DOHH2 (cell line): ENCODE results near the gene PRELID2.

ENCODE experiments used
- H3F3A ChIP-seq: fragments of 200-600 bp; sonication (generic), shearing (Covaris generic); 2 replicates; pipeline ENCODE4 v1.6.0; 2016; ENCODE audit warnings: antibody characterized with exemption, mild to moderate bottlenecking; ENCODE audit not compliant: control insufficient read depth, insufficient read depth
- H3K27ac ChIP-seq: fragments of 200-600 bp; sonication (generic); 2 replicates; pipeline ENCODE4 v1.5.1; 2014; ENCODE audit warnings: low read depth, mild to moderate bottlenecking, low read length, moderate library complexity
- H3K27me3 ChIP-seq: fragments of 200-600 bp; sonication (generic); 2 replicates; pipeline ENCODE4 v1.6.1; 2014; ENCODE audit warnings: mild to moderate bottlenecking, low read length, mixed read lengths; ENCODE audit not compliant: control insufficient read depth
- H3K36me3 ChIP-seq: fragments of 200-600 bp; sonication (generic); 2 replicates; pipeline ENCODE4 v1.6.1; 2014; ENCODE audit warnings: mild to moderate bottlenecking, low read length, moderate library complexity, mixed read lengths; ENCODE audit not compliant: control insufficient read depth
- H3K4me1 ChIP-seq: fragments of 200-600 bp; sonication (generic); 2 replicates; pipeline ENCODE4 v1.6.1; 2014; ENCODE audit warnings: mild to moderate bottlenecking, low read length, mixed read lengths; ENCODE audit not compliant: control insufficient read depth
- H3K4me2 ChIP-seq: fragments of 200-600 bp; sonication (generic); 2 replicates; pipeline ENCODE4 v1.6.0; 2014; ENCODE audit warnings: mild to moderate bottlenecking, low read length, moderate library complexity
- H3K4me3 ChIP-seq: fragments of 200-600 bp; sonication (generic); 2 replicates; pipeline ENCODE4 v1.5.1; 2014; ENCODE audit warnings: mild to moderate bottlenecking, low read length, mixed read lengths
- H3K79me2 ChIP-seq: fragments of 200-600 bp; sonication (generic); 2 replicates; pipeline ENCODE4 v1.6.1; 2014; ENCODE audit warnings: mild to moderate bottlenecking, low read length, mixed read lengths; ENCODE audit not compliant: control insufficient read depth
- H3K9me2 ChIP-seq: fragments of 200-600 bp; sonication (generic); replicated peaks from 2 replicates; pipeline ENCODE4 v1.6.1; 2014; ENCODE audit warnings: mild to moderate bottlenecking, low read length, mixed read lengths; ENCODE audit not compliant: control insufficient read depth
- H3K9me3 ChIP-seq: fragments of 200-600 bp; sonication (generic); 2 replicates; pipeline ENCODE4 v1.6.1; 2014; ENCODE audit warnings: antibody characterized with exemption, low read length, mixed read lengths; ENCODE audit not compliant: control insufficient read depth, insufficient read depth
- H4K20me1 ChIP-seq: fragments of 200-600 bp; sonication (generic); 2 replicates; pipeline ENCODE4 v1.6.0; 2014; ENCODE audit warnings: low read depth, mild to moderate bottlenecking, antibody characterized with exemption, low read length, moderate library complexity; ENCODE audit not compliant: control insufficient read depth, insufficient read depth
- EZH2phosphoT487 ChIP-seq: fragments of 200-600 bp; sonication (generic); IDR thresholded peaks from 2 replicates; pipeline ENCODE4 v1.6.1; 2017; ENCODE audit warnings: borderline replicate concordance, mild to moderate bottlenecking, antibody characterized with exemption, low read length, moderate library complexity, mixed read lengths
- TF ChIP-seq, protein P1 (sequence below): fragments of 200-600 bp; sonication (generic); IDR thresholded peaks from one replicate; pipeline ENCODE4 v1.5.1; 2014; ENCODE audit warnings: antibody characterized with exemption, mild to moderate bottlenecking, low read depth, low read length; ENCODE audit not compliant: poor library complexity, severe bottlenecking

Gene PRELID2

DNA sequence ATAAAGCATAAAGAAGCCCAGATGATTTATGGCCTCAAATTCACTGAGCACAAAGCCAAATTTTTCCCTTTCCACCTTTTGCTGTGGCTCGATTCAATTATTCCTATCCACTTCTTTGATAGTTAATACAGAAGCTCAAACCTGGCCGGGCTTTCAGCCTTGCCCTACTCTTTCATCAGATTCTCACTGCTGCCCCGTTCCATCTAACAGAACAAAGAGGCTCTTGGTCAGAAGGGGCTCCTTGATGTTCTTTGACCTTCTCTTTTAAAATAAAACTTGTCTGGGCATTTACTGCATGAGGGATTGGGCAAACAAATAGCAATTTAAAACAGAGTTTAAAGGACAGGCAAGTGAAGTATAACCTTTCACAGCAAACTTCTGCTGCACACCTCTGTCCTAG is 27.9 kb upstream of the PRELID2 start:
- no peak for TF ChIP-seq EZH2phosphoT487
- TF ChIP-seq, protein P1, sequence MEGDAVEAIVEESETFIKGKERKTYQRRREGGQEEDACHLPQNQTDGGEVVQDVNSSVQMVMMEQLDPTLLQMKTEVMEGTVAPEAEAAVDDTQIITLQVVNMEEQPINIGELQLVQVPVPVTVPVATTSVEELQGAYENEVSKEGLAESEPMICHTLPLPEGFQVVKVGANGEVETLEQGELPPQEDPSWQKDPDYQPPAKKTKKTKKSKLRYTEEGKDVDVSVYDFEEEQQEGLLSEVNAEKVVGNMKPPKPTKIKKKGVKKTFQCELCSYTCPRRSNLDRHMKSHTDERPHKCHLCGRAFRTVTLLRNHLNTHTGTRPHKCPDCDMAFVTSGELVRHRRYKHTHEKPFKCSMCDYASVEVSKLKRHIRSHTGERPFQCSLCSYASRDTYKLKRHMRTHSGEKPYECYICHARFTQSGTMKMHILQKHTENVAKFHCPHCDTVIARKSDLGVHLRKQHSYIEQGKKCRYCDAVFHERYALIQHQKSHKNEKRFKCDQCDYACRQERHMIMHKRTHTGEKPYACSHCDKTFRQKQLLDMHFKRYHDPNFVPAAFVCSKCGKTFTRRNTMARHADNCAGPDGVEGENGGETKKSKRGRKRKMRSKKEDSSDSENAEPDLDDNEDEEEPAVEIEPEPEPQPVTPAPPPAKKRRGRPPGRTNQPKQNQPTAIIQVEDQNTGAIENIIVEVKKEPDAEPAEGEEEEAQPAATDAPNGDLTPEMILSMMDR: no peak
- Histone ChIP-seq H3K27me3 (no peaks in the 10 kb centered on the region), H3K27ac (no peak overlapping the region), H4K20me1 (no peaks in the 10 kb centered on the region), H3K9me3 (no peaks in the 10 kb centered on the region), H3K9me2 (no peaks in the 10 kb centered on the region), H3K4me3 (no peak overlapping the region), H3K4me2 (no peak overlapping the region), H3K4me1 (no peaks in the 10 kb centered on the region), H3K79me2 (no peaks in the 10 kb centered on the region), H3K36me3 (no peaks in the 10 kb centered on the region), H3F3A (no peaks in the 10 kb centered on the region)

GRCh38 chr5:145859897-145860296 is 24.8 kb upstream of the PRELID2 start:
- H3K4me1 ChIP-seq: no peaks in the 10 kb centered on the region
- H3K9me2 ChIP-seq: no peaks in the 10 kb centered on the region
- no peaks in the 10 kb centered on the region for H3K9me3 ChIP-seq
- no peak overlapping the region for H3K27ac ChIP-seq
- no peak overlapping the region for H3K4me2 ChIP-seq
- no peaks in the 10 kb centered on the region for H3F3A ChIP-seq
- TF ChIP-seq EZH2phosphoT487: no peak
- TF ChIP-seq, protein P1: no peak
- H3K36me3 ChIP-seq: no peaks in the 10 kb centered on the region
- H3K4me3 ChIP-seq: no peak overlapping the region
- no peaks in the 10 kb centered on the region for H4K20me1 ChIP-seq
- H3K27me3 ChIP-seq: no peaks in the 10 kb centered on the region
- H3K79me2 ChIP-seq: no peaks in the 10 kb centered on the region

DNA sequence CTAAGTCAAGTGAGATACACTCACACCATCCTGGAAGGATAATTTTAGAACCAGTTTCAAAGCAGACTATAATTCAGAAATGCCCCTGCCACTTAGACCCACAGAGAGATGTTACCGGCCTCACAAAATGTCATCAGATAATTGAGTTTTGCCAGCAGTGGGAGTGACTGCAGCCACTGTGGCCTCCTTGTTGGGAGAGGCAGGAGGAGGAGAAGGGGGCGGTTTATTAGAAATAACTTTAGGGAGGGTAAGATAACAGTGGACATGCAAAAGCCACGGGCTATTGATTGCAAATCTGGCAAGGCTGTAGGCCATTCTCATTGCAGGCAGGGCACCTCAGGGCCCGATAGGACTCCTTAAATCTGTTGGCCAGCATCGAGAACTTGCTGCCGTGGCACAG is 24.3 kb upstream of the PRELID2 start:
- no peaks in the 10 kb centered on the region for H3K9me3 ChIP-seq
- H3K4me1 ChIP-seq: no peaks in the 10 kb centered on the region
- no peaks in the 10 kb centered on the region for H4K20me1 ChIP-seq
- H3K27ac ChIP-seq: no peak overlapping the region
- H3K4me2 ChIP-seq: no peak overlapping the region
- no peaks in the 10 kb centered on the region for H3K79me2 ChIP-seq
- H3K27me3 ChIP-seq: 0 out of 2 replicates have a peak, but pooled peaks cover 3% of the 10 kb centered on the region
- H3F3A ChIP-seq: no peaks in the 10 kb centered on the region
- H3K4me3 ChIP-seq: no peak overlapping the region
- TF ChIP-seq EZH2phosphoT487: no peak
- TF ChIP-seq, protein P1: no peak
- H3K36me3 ChIP-seq: no peaks in the 10 kb centered on the region
- H3K9me2 ChIP-seq: no peaks in the 10 kb centered on the region
